HG03196 (cell line): Measurements from ENCODE around the gene HMCN1.
"Not testable (repeated sequence)": the region's sequence is repeated elsewhere in the genome, so short reads cannot be mapped to it uniquely, and the experiment has no call there.

Experiments used
- ATAC-seq: cut with Tn5 transposase; IDR thresholded peaks from one replicate; pipeline ENCODE4 v1.9.1; 2021; ENCODE audit not compliant: unreplicated experiment

HMCN1 gene

GRCh38 chr1:185846672-185847444, 112.7 kb downstream of the HMCN1 start:
- no peak for ATAC-seq

GRCh38 chr1:185849014-185849413, 114.8 kb downstream of the HMCN1 start:
- no peak for ATAC-seq

- ATAC-seq = no peak
These were observed 116.2 kb downstream of the HMCN1 start for GRCh38 chr1:185850366-185850765.

- no peak for ATAC-seq
These were observed 119.5 kb downstream of the HMCN1 start for GRCh38 chr1:185853739-185854138.

GRCh38 chr1:185856482-185856881, 122.3 kb downstream of the HMCN1 start:
- no peak for ATAC-seq

- no peak for ATAC-seq
These were observed 123.3 kb downstream of the HMCN1 start for GRCh38 chr1:185857442-185857841.

- ATAC-seq = no peak
These were observed 126.1 kb downstream of the HMCN1 start for GRCh38 chr1:185860311-185860710.

- ATAC-seq = no peak
These were observed 126.7 kb downstream of the HMCN1 start for GRCh38 chr1:185860859-185861258.

- no peak for ATAC-seq
These were observed 127.4 kb downstream of the HMCN1 start for GRCh38 chr1:185861630-185862029.

- ATAC-seq = no peak
These were observed 128.0 kb downstream of the HMCN1 start for GRCh38 chr1:185862235-185862634.

GRCh38 chr1:185864331-185864730, 130.1 kb downstream of the HMCN1 start:
- ATAC-seq = no peak

GRCh38 chr1:185864889-185865517, 130.8 kb downstream of the HMCN1 start:
- ATAC-seq = no peak

- no peak for ATAC-seq
These were observed 135.4 kb downstream of the HMCN1 start for GRCh38 chr1:185869590-185869989.

GRCh38 chr1:185871627-185872150, 137.5 kb downstream of the HMCN1 start:
- ATAC-seq = no peak

- ATAC-seq = no peak
These were observed 140.1 kb downstream of the HMCN1 start for GRCh38 chr1:185874246-185874645.

- ATAC-seq = no peak
These were observed 146.1 kb downstream of the HMCN1 start for GRCh38 chr1:185880330-185880729.

- ATAC-seq = no peak
These were observed 146.7 kb downstream of the HMCN1 start for GRCh38 chr1:185880779-185881333.

GRCh38 chr1:185886046-185886445, 151.9 kb downstream of the HMCN1 start:
- no peak for ATAC-seq

GRCh38 chr1:185886671-185887070, 152.5 kb downstream of the HMCN1 start:
- no peak for ATAC-seq

- not testable (repeated sequence) for ATAC-seq
These were observed 158.7 kb downstream of the HMCN1 start for GRCh38 chr1:185892831-185893403.

GRCh38 chr1:185894791-185895190, 160.6 kb downstream of the HMCN1 start:
- no peak for ATAC-seq
